ENCODE results near the gene GALM. TPM values are rescaled to one million over a fixed set of nuclear protein-coding genes. Genes with fewer than 3 reads are reported as not detected.

Gene GALM
- total and polyA plus RNA-seq, 2 of the 13 experiments (the other 11 are each of a cell fraction or from before 2014, with no cell fraction given), result 65.5 to 90.0 TPM

- Histone ChIP-seq H3K79me2 (ENCODE audit: insufficient read depth, low read length) (peaks cover 39% of the 10 kb centered on the region), H3K4me1 (ENCODE audit: insufficient read depth, low read length) (peaks cover 76% of the 10 kb centered on the region), H3K36me3 (replicated peaks in 1 of 2; ENCODE audit: control insufficient read depth in 1 of 2, insufficient read depth in 2 of 2, low read length in 2 of 2) (peaks cover 11 to 46% of the 10 kb centered on the region in 2 experiments), H3K4me3 (replicated peaks in 1 of 3; ENCODE audit: insufficient read depth in 1 of 3, low read depth in 2 of 3, low read length in 3 of 3) (no peak overlapping the region), H2AFZ (ENCODE audit: low read length) (no peak overlapping the region), H4K20me1 (ENCODE audit: insufficient read depth, low read length) (peaks cover 58% of the 10 kb centered on the region), H3K4me2 (ENCODE audit: low read depth, low read length) (no peak overlapping the region), H3K27ac (ENCODE audit: extremely low read length, insufficient read depth, low read length) (peak overlapping the region; percentile 13), H3K27me3 (ENCODE audit: control insufficient read depth in 1 of 2, insufficient read depth in 2 of 2, low read length in 2 of 2) (no peaks in the 10 kb centered on the region), H3K9ac (ENCODE audit: insufficient read depth, low read depth, low read length) (no peak overlapping the region), H3K9me3 (ENCODE audit: low read length) (no peaks in the 10 kb centered on the region)
- ATAC-seq (peak; percentile 29), DNase-seq (ENCODE audit: low spot score) (no peak), FAIRE-seq (no peak)
- TF ChIP-seq TARDBP (CRISPR knock-in tag; IDR thresholded peaks at IDR 0.05) (no peak), ZNF83 (CRISPR knock-in tag; IDR thresholded peaks at IDR 0.05; ENCODE audit: borderline replicate concordance) (no peak), ZBTB33 (CRISPR knock-in tag; IDR thresholded peaks at IDR 0.05) (0 out of 2 replicates have a peak, but pooled peaks have one; percentile 21), NFE2L2 (IDR thresholded peaks at IDR 0.05; ENCODE audit: low read length) (0 out of 2 replicates have a peak, but pooled peaks have one; percentile 19), CENPT (CRISPR knock-in tag; IDR thresholded peaks at IDR 0.05; ENCODE audit: low read depth) (no peak), NCOA5 (CRISPR knock-in tag; IDR thresholded peaks at IDR 0.05) (no peak), ZNF629 (CRISPR knock-in tag; conservative IDR thresholded peaks at IDR 0.05) (no peak), U2AF2 (IDR thresholded peaks at IDR 0.05; ENCODE audit: low read depth, low read length) (no peak), MAFF (IDR thresholded peaks at IDR 0.05; ENCODE audit: low read depth, low read length) (peak; percentile 74), RCOR2 (CRISPR knock-in tag; IDR thresholded peaks at IDR 0.05) (no peak), CEBPB (IDR thresholded peaks at IDR 0.05; ENCODE audit: borderline replicate concordance, low read depth, low read length) (peak; percentile 52; the same call in 1 of the 2 replicates), ZNF280D (CRISPR knock-in tag; IDR thresholded peaks at IDR 0.05) (0 out of 2 replicates have a peak, but pooled peaks have one; percentile 2), POLR2AphosphoS2 (IDR thresholded peaks at IDR 0.05; ENCODE audit: low read depth, low read length) (peak; percentile 57; the same call in 1 of the 2 replicates), TBP (CRISPR knock-in tag; IDR thresholded peaks at IDR 0.05) (no peak), MAFK (conservative IDR thresholded peaks at IDR 0.05 in 1 of 2, IDR thresholded peaks at IDR 0.05 in 1 of 2; ENCODE audit: low read length in 2 of 2) (peak; percentile 78 to 84), NR2F1 (CRISPR knock-in tag; IDR thresholded peaks at IDR 0.05) (no peak), POGZ (CRISPR knock-in tag; IDR thresholded peaks at IDR 0.05) (no peak), NFRKB (IDR thresholded peaks at IDR 0.05) (no peak), CEBPG (CRISPR knock-in tag; IDR thresholded peaks at IDR 0.05) (0 out of 2 replicates have a peak, but pooled peaks have one; percentile 18)
- no TSS peak for BruUV-seq (replicated peaks)
- 85% methylated on average over 10 of the region's 10 CpGs for WGBS (ENCODE audit: low lambda C conversion rate)
- intact Hi-C loops (cut with micrococcal nuclease; ENCODE audit: unreplicated experiment), result loop anchor here (5.0 to 10.0 kb wide), 2 partner anchors 92 to 426 kb away; no protein-coding TSS in a partner anchor
- in situ Hi-C loops (cut with HindIII; ENCODE audit: extremely low pct_ligation_motif_present, low pct_unique_long_range_greater_than_20kb), result loop anchor here (25.0 kb wide), 1 partner anchor 431 kb away; no protein-coding TSS in a partner anchor
- ChIA-PET CTCF (ENCODE audit: low intra/inter-chr PET ratio, low total read pairs) (no interaction called here), POLR2A (interaction anchor here (0.7 to 5.2 kb wide), 4 partner anchors 8 to 11 kb away, joined by 3 to 59 read pairs (median 10); partner anchors contain the start of gene SRSF7)
These were observed 77.1 kb downstream of the GALM start for GRCh38 chr2:38742797-38743559.

Data from HepG2 (cell line).